HG03342 (cell line): ENCODE results near the gene GALNTL6.
"Not testable (repeated sequence)": the region's sequence is repeated elsewhere in the genome, so short reads cannot be mapped to it uniquely, and the experiment has no call there.

Experiments
- ATAC-seq: cut with Tn5 transposase; IDR thresholded peaks from one replicate; pipeline ENCODE4 v1.9.1; 2021; ENCODE audit warnings: mild to moderate bottlenecking, moderate library complexity; ENCODE audit not compliant: unreplicated experiment

The GALNTL6 gene

GRCh38 chr4:172838111-172838510 lies 1024.9 kb downstream of the GALNTL6 start:
- ATAC-seq: no peak

GRCh38 chr4:172838943-172839342 lies 1025.7 kb downstream of the GALNTL6 start:
- no peak for ATAC-seq

GRCh38 chr4:172842779-172843178 lies 1029.6 kb downstream of the GALNTL6 start:
- no peak for ATAC-seq

GRCh38 chr4:172843192-172843591 lies 1030.0 kb downstream of the GALNTL6 start:
- ATAC-seq: no peak

GRCh38 chr4:172844556-172844955 lies 1031.4 kb downstream of the GALNTL6 start:
- no peak for ATAC-seq

GRCh38 chr4:172845281-172845680 lies 1032.1 kb downstream of the GALNTL6 start:
- no peak for ATAC-seq

- ATAC-seq: no peak
Measured at GRCh38 chr4:172850838-172851237, 1037.6 kb downstream of the GALNTL6 start.

- no peak for ATAC-seq
Measured at GRCh38 chr4:172851534-172851933, 1038.3 kb downstream of the GALNTL6 start.

- ATAC-seq: no peak
Measured at GRCh38 chr4:172857026-172857425, 1043.8 kb downstream of the GALNTL6 start.

- ATAC-seq: no peak
Measured at GRCh38 chr4:172858731-172859230, 1045.6 kb downstream of the GALNTL6 start.

- no peak for ATAC-seq
Measured at GRCh38 chr4:172865103-172865502, 1051.9 kb downstream of the GALNTL6 start.

GRCh38 chr4:172865531-172866127 lies 1052.4 kb downstream of the GALNTL6 start:
- ATAC-seq: no peak

- ATAC-seq: no peak
Measured at GRCh38 chr4:172866421-172866820, 1053.2 kb downstream of the GALNTL6 start.

- no peak for ATAC-seq
Measured at GRCh38 chr4:172867835-172868234, 1054.6 kb downstream of the GALNTL6 start.

GRCh38 chr4:172868271-172868670 lies 1055.1 kb downstream of the GALNTL6 start:
- ATAC-seq: no peak

- ATAC-seq: no peak
Measured at GRCh38 chr4:172869621-172870268, 1056.5 kb downstream of the GALNTL6 start.

GRCh38 chr4:172871381-172871780 lies 1058.2 kb downstream of the GALNTL6 start:
- ATAC-seq: no peak

- no peak for ATAC-seq
Measured at GRCh38 chr4:172874944-172875343, 1061.7 kb downstream of the GALNTL6 start.

- ATAC-seq: no peak
Measured at GRCh38 chr4:172876394-172876793, 1063.2 kb downstream of the GALNTL6 start.

GRCh38 chr4:172881645-172882044 lies 1068.4 kb downstream of the GALNTL6 start:
- no peak for ATAC-seq

- not testable (repeated sequence) for ATAC-seq
Measured at GRCh38 chr4:172887358-172887757, 1074.2 kb downstream of the GALNTL6 start.

GRCh38 chr4:172887959-172888358 lies 1074.8 kb downstream of the GALNTL6 start:
- no peak for ATAC-seq

- peak; percentile 75 for ATAC-seq
Measured at GRCh38 chr4:172892300-172892699, 1079.1 kb downstream of the GALNTL6 start.
